Upper lobe of left lung (tissue), 6 donors: Measurements from ENCODE around the gene RHBDD2. TPM values are rescaled to one million over a fixed set of nuclear protein-coding genes. Genes with fewer than 3 reads are reported as not detected.
A peak's percentile ranks its signal among the peaks of the same experiment; 100 is the strongest.
"Not testable (repeated sequence)": the region's sequence is repeated elsewhere in the genome, so short reads cannot be mapped to it uniquely, and the experiment has no call there.

Source experiments
- ATAC-seq, 2 donors: fragments of 200-7000 bp; cut with Tn5 transposase; one replicate each; pipeline ENCODE4 v1.9.1; 2022; ENCODE audit warnings: mild to moderate bottlenecking in 2 of 2, moderate library complexity in 2 of 2; ENCODE audit not compliant: low FRiP score in 2 of 2
- DNase-seq, 2 donors: peaks; one replicate each; pipeline ENCODE4 v3.0.0-alpha.2; 2019 to 2020
- H3K27ac ChIP-seq, 4 donors: fragments of 200-600 bp; sonication (generic); one replicate each; pipeline ENCODE4 v1.5.1; 2016 to 2019
- H3K27me3 ChIP-seq, 4 donors: fragments of 200-600 bp; sonication (generic); one replicate each; pipeline ENCODE4 v1.5.1; 2017 to 2019
- H3K36me3 ChIP-seq, 4 donors: fragments of 200-600 bp; sonication (generic); one replicate each; pipeline ENCODE4 v1.5.1; 2016 to 2019
- H3K4me1 ChIP-seq, 4 donors: fragments of 200-600 bp; sonication (generic); one replicate each; pipeline ENCODE4 v1.5.1; 2018 to 2019
- H3K4me3 ChIP-seq, 4 donors: fragments of 200-600 bp; sonication (generic); one replicate each; pipeline ENCODE4 v1.5.1; 2017 to 2019; ENCODE audit warnings: mild to moderate bottlenecking in 2 of 4, moderate library complexity in 1 of 4
- H3K9me3 ChIP-seq, 4 donors: fragments of 200-600 bp; sonication (generic); one replicate each; pipeline ENCODE4 v1.5.1; 2018 to 2019
- CTCF ChIP-seq, 6 experiments: fragments of 450-650 bp in 4 of 6; fragments of 200-600 bp in 2 of 6; sonication (generic) in 2 of 6; IDR thresholded peaks; one replicate each; pipeline ENCODE4 v1.5.1; 2016 to 2019; ENCODE audit warnings: antibody characterized with exemption in 6 of 6
- EP300 ChIP-seq, 4 donors: sonication (generic); formaldehyde crosslinking; IDR thresholded peaks; one replicate each; pipeline ENCODE4 v1.5.1; 2017; ENCODE audit warnings: antibody characterized with exemption in 4 of 4, control low read depth in 2 of 4
- POLR2A ChIP-seq, 4 donors: fragments of 450-650 bp; IDR thresholded peaks; one replicate each; pipeline ENCODE4 v1.5.1; 2016 to 2017; ENCODE audit warnings: antibody characterized with exemption in 4 of 4, mild to moderate bottlenecking in 2 of 4
- POLR2AphosphoS5 ChIP-seq, 2 donors: sonication (generic); formaldehyde crosslinking; IDR thresholded peaks; one replicate each; pipeline ENCODE4 v1.5.1; 2017; ENCODE audit warnings: antibody characterized with exemption in 2 of 2
- WGBS, 2 donors: methylation state at CpG; one replicate each; pipeline ENCODE4 v1.1.5; 2017 to 2018; 5-methylcytosine and 5-hydroxymethylcytosine counted together
- total RNA-seq, 6 donors: library from RNA; depleted of rRNA in 4 of 6; stranded (reverse); fragments of >200 nt in 4 of 6; gene quantifications; one replicate each; pipeline versions ENCODE4 v1.1.0 to v1.2.1, GENCODE V29; 2016 to 2021
- donor health status: DM: no; HTN: no; CAD: no; lungs with moderate emphysema.
- donor health status: DM: no; HTN: yes; CAD: no; lungs with severe emphysema.

Gene RHBDD2
- total RNA-seq, 6 donors from 2014 or later, result 35.6 to 132 (median 82.5) TPM

- 86 to 94% methylated on average over 5 of the region's 5 CpGs for WGBS, 2 donors
- TF ChIP-seq CTCF (IDR thresholded peaks at IDR 0.05) (no peak), EP300 (IDR thresholded peaks at IDR 0.05) (no peak), POLR2A (IDR thresholded peaks at IDR 0.05) (no peak), POLR2AphosphoS5 (IDR thresholded peaks at IDR 0.05) (no peak)
- Histone ChIP-seq H3K36me3 (no peaks in the 10 kb centered on the region), H3K27ac (no peak overlapping the region), H3K4me3 (no peak overlapping the region), H3K27me3 (no peaks in the 10 kb centered on the region), H3K4me1 (peaks cover 13 to 20% (median 16%) of the 10 kb centered on the region in 4 donors), H3K9me3 (no peaks in the 10 kb centered on the region)
- ATAC-seq, result no peak
- no peak for DNase-seq
These were observed 34.7 kb upstream of the RHBDD2 start for GRCh38 chr7:75844158-75844557.

- not testable (repeated sequence) for H3K27ac ChIP-seq, ATAC-seq, H3K36me3 ChIP-seq, H3K9me3 ChIP-seq, H3K4me3 ChIP-seq, H3K27me3 ChIP-seq, DNase-seq
- 79 to 88% methylated on average over 6 of the region's 6 CpGs for WGBS, 2 donors
- peaks cover 13 to 20% (median 16%) of the 10 kb centered on the region in 4 donors for H3K4me1 ChIP-seq
These were observed 33.7 kb upstream of the RHBDD2 start for GRCh38 chr7:75845132-75845531.

- 60 to 67% methylated on average over 6 to 7 of the region's 7 CpGs for WGBS, 2 donors
- H3K4me3 ChIP-seq, result no peak overlapping the region
- no peak overlapping the region for H3K27ac ChIP-seq
- ATAC-seq, result peak in 1 of 2 donors; percentile 49
- peak in 1 of 2 donors; percentile 29 for DNase-seq
- TF ChIP-seq POLR2A (IDR thresholded peaks at IDR 0.05), result no peak
- no peak for TF ChIP-seq EP300 (IDR thresholded peaks at IDR 0.05)
- TF ChIP-seq POLR2AphosphoS5 (IDR thresholded peaks at IDR 0.05), result no peak
- TF ChIP-seq CTCF (IDR thresholded peaks at IDR 0.05), result no peak
- H3K36me3 ChIP-seq, result no peaks in the 10 kb centered on the region
- H3K9me3 ChIP-seq, result no peaks in the 10 kb centered on the region
- no peaks in the 10 kb centered on the region for H3K27me3 ChIP-seq
- peaks cover 7 to 12% (median 8%) of the 10 kb centered on the region in 4 donors for H3K4me1 ChIP-seq
These were observed 31.1 kb upstream of the RHBDD2 start for GRCh38 chr7:75847707-75848106.

- 66 to 71% methylated on average over 3 of the region's 3 CpGs for WGBS, 2 donors
These were observed 29.3 kb upstream of the RHBDD2 start for GRCh38 chr7:75849573-75849972.

GRCh38 chr7:75850235-75850634 lies 28.6 kb upstream of the RHBDD2 start:
- TF ChIP-seq CTCF (IDR thresholded peaks at IDR 0.05), result no peak
- TF ChIP-seq POLR2A (IDR thresholded peaks at IDR 0.05), result no peak
- TF ChIP-seq EP300 (IDR thresholded peaks at IDR 0.05), result no peak
- peak in 1 of 2 donors; percentile 29 for TF ChIP-seq POLR2AphosphoS5 (IDR thresholded peaks at IDR 0.05)
- Histone ChIP-seq H3K36me3 (no peaks in the 10 kb centered on the region), H3K9me3 (no peaks in the 10 kb centered on the region), H3K4me1 (no peaks in the 10 kb centered on the region), H3K4me3 (no peak overlapping the region), H3K27me3 (no peaks in the 10 kb centered on the region), H3K27ac (no peak overlapping the region)
- ATAC-seq (peak in 1 of 2 donors; percentile 19), DNase-seq (no peak)
- WGBS, 2 donors, result 54 to 72% methylated on average over 4 of the region's 4 CpGs

More at GRCh38 chr7:75849573-75849972, 29.3 kb upstream of the RHBDD2 start:
- Histone ChIP-seq H3K4me1 (no peaks in the 10 kb centered on the region), H3K9me3 (no peaks in the 10 kb centered on the region), H3K27ac (no peak overlapping the region), H3K27me3 (no peaks in the 10 kb centered on the region), H3K4me3 (no peak overlapping the region), H3K36me3 (no peaks in the 10 kb centered on the region)
- DNase-seq (no peak), ATAC-seq (no peak)
- TF ChIP-seq EP300 (IDR thresholded peaks at IDR 0.05) (no peak), POLR2AphosphoS5 (IDR thresholded peaks at IDR 0.05) (no peak), POLR2A (IDR thresholded peaks at IDR 0.05) (no peak), CTCF (IDR thresholded peaks at IDR 0.05) (no peak)
